Smooth muscle cell (in vitro differentiated cells): ENCODE measurements around the gene C2orf76. TPM values are rescaled to one million over a fixed set of nuclear protein-coding genes. Genes with fewer than 3 reads are reported as not detected.
A peak's percentile ranks its signal among the peaks of the same experiment; 100 is the strongest.

Experiments used
- DNase-seq: peaks from one replicate; lab custom pipeline; 2025; ENCODE audit not compliant: unreplicated experiment; lab: John Stamatoyannopoulos, UW
- H2AFZ ChIP-seq: fragments of 200-600 bp; sonication (generic); 2 replicates; pipeline ENCODE4 v1.6.0; 2016; ENCODE audit warnings: antibody characterized with exemption, low read depth, mild to moderate bottlenecking
- H3F3A ChIP-seq: fragments of 200-600 bp; sonication (generic); 2 replicates; pipeline ENCODE4 v1.6.0; 2017; ENCODE audit warnings: antibody characterized with exemption, low read depth
- H3K27ac ChIP-seq: fragments of 200-600 bp; sonication (generic); 2 replicates; pipeline ENCODE4 v1.5.1; 2016; ENCODE audit warnings: low read depth, mild to moderate bottlenecking
- H3K27me3 ChIP-seq: fragments of 200-600 bp; sonication (generic); 2 replicates; pipeline ENCODE4 v1.6.1; 2016; ENCODE audit warnings: low read depth, mild to moderate bottlenecking
- H3K36me3 ChIP-seq: fragments of 200-600 bp; sonication (generic); 2 replicates; pipeline ENCODE4 v1.5.1; 2016; ENCODE audit warnings: low read depth
- H3K4me1 ChIP-seq: fragments of 200-600 bp; sonication (generic); 2 replicates; pipeline ENCODE4 v1.5.1; 2016; ENCODE audit warnings: low read depth
- H3K4me2 ChIP-seq: fragments of 200-600 bp; sonication (generic); 2 replicates; pipeline ENCODE4 v1.6.0; 2016; ENCODE audit warnings: mild to moderate bottlenecking
- H3K4me3 ChIP-seq: fragments of 200-600 bp; sonication (generic); 2 replicates; pipeline ENCODE4 v1.5.1; 2016; ENCODE audit warnings: mild to moderate bottlenecking
- H3K79me2 ChIP-seq: fragments of 200-600 bp; sonication (generic); 2 replicates; pipeline ENCODE4 v1.6.0; 2016; ENCODE audit warnings: low read depth, mild to moderate bottlenecking
- H3K9ac ChIP-seq: fragments of 200-600 bp; sonication (generic); 2 replicates; pipeline ENCODE4 v1.6.0; 2016; ENCODE audit warnings: low read depth
- H3K9me3 ChIP-seq: fragments of 200-600 bp; sonication (generic); replicated peaks from 2 replicates; pipeline ENCODE4 v1.5.1; 2016; ENCODE audit warnings: low read depth
- H4K20me1 ChIP-seq: fragments of 200-600 bp; sonication (generic); 2 replicates; pipeline ENCODE4 v1.6.0; 2016; ENCODE audit warnings: low read depth
- WGBS: methylation state at CpG from one replicate; pipeline ENCODE4 v1.1.7; 2016; ENCODE audit warnings: low lambda C conversion rate; 5-methylcytosine and 5-hydroxymethylcytosine counted together
- polyA plus RNA-seq: library from polyadenylated mRNA; unstranded; fragments of >200 nt; fragmentation: Nextera tagmentation; extraction: Ambion mirVana; gene quantifications from 2 replicates; pipeline ENCODE4 v1.2.1, GENCODE V29; 2016
- total RNA-seq: library from RNA; depleted of rRNA; stranded (reverse); fragments of >200 nt; gene quantifications from 2 replicates; pipeline ENCODE4 v1.2.3, GENCODE V29; 2014
- TF ChIP-seq, protein P1 (sequence below): fragments of 200-600 bp; sonication (generic); IDR thresholded peaks from 2 replicates; pipeline ENCODE4 v1.5.1; 2017; ENCODE audit warnings: borderline replicate concordance, mild to moderate bottlenecking, antibody characterized with exemption; ENCODE audit not compliant: insufficient read depth, poor library complexity, severe bottlenecking

C2orf76 gene
- total and polyA plus RNA-seq, 2 experiments from 2014 or later, result 16.0 to 30.2 TPM

DNA sequence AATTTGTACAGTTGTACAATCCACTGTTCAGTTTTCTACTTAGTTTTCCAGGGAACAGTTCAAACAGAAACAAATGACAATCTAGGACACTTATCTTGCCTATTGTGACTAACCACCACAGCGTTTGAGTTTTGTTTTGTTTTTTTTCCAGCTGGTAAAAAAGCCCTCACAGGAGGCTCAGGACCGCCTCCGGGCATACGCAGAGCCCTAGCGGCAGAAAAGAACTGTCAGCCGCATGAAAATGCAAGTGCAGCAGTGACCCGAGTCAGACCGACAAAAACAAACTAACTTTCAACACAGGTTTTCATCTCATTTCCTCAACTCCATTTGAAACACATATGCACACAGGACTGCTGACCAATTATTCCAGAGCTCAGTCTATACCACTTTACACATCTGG, 74.4 kb downstream of the C2orf76 start:
- Histone ChIP-seq H3K27me3 (no peaks in the 10 kb centered on the region), H3K9me3 (no peaks in the 10 kb centered on the region), H4K20me1 (no peaks in the 10 kb centered on the region), H3K4me1 (no peaks in the 10 kb centered on the region), H3F3A (no peaks in the 10 kb centered on the region), H3K9ac (no peak overlapping the region), H2AFZ (no peak overlapping the region), H3K36me3 (no peaks in the 10 kb centered on the region), H3K4me3 (no peak overlapping the region), H3K79me2 (no peaks in the 10 kb centered on the region), H3K27ac (no peak overlapping the region), H3K4me2 (no peak overlapping the region)
- TF ChIP-seq, protein P1, sequence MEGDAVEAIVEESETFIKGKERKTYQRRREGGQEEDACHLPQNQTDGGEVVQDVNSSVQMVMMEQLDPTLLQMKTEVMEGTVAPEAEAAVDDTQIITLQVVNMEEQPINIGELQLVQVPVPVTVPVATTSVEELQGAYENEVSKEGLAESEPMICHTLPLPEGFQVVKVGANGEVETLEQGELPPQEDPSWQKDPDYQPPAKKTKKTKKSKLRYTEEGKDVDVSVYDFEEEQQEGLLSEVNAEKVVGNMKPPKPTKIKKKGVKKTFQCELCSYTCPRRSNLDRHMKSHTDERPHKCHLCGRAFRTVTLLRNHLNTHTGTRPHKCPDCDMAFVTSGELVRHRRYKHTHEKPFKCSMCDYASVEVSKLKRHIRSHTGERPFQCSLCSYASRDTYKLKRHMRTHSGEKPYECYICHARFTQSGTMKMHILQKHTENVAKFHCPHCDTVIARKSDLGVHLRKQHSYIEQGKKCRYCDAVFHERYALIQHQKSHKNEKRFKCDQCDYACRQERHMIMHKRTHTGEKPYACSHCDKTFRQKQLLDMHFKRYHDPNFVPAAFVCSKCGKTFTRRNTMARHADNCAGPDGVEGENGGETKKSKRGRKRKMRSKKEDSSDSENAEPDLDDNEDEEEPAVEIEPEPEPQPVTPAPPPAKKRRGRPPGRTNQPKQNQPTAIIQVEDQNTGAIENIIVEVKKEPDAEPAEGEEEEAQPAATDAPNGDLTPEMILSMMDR, result no peak
- DNase-seq, result no peak
- 69% methylated on average over 8 of the region's 8 CpGs for WGBS

DNA sequence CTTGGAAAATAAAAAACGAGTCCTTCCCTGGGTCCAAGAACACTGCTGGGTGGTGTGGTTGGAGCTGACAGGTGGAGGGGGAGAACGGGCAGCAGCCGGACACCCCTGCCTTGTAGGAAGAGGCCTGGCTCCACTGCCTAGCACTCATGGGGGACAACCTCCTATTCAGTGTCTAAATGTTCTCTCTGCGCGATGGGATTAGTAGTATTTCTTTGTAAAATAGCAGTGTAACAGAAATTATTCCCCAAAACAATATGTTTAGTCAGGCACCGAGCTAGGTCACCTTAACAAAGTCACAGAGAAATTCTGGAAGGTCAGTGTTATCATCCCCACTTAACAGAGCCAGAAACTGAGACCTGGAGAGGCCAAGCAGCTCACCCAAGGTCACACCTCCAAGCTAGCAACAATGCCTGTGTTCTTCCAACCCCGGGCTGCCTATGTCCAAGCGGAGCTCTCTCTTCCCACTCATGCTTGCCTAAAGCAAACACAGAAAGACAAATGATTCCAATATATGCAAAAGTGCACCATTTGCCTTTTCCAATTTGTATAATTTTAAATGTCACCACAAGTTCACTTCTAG, 75.0 kb downstream of the C2orf76 start:
- Histone ChIP-seq H3K9me3 (no peaks in the 10 kb centered on the region), H4K20me1 (no peaks in the 10 kb centered on the region), H3K27ac (no peak overlapping the region), H3K27me3 (no peaks in the 10 kb centered on the region), H3K4me3 (no peak overlapping the region), H3F3A (no peaks in the 10 kb centered on the region), H3K9ac (no peak overlapping the region), H2AFZ (no peak overlapping the region), H3K4me1 (no peaks in the 10 kb centered on the region), H3K4me2 (no peak overlapping the region), H3K79me2 (no peaks in the 10 kb centered on the region), H3K36me3 (no peaks in the 10 kb centered on the region)
- DNase-seq, result no peak
- WGBS, result 92% methylated on average over 8 of the region's 8 CpGs
- TF ChIP-seq, protein P1, result no peak

DNA sequence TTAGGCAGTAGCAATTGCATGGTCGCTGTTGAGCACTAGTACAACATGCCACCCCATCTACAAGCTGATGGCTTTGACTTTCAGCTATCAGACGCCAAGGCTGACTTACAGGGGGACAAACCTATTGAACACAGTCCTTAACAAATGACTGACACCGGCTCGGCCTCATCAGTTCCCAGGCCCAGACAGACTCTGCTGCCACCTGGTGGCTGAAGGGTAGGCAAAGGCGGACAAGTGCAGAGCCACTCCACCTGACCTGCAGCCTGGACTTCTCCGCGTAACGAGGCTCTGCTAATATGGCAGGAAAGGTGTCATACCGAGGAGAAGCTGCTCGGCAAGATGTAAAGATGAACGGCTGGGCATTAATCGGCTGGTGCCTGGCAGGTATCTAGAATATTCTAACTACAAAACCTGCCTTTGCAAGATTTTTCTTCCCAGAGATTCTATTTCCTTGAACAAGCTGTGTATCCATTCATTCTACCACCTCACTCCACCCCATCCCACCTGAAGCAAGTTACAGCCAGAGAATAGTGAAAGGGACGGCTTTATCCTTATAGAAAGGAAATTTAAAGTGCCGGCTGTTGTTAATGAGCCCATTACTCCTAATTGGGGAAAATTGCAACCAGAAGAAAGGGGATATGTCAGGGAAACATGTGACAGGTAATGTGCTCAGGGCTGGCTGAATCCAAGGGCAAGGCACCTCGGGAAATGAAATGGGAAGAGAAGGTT, 75.6 kb downstream of the C2orf76 start:
- Histone ChIP-seq H3K9me3 (no peaks in the 10 kb centered on the region), H3K27me3 (no peaks in the 10 kb centered on the region), H3K79me2 (no peaks in the 10 kb centered on the region), H3F3A (no peaks in the 10 kb centered on the region), H3K27ac (no peak overlapping the region), H4K20me1 (no peaks in the 10 kb centered on the region), H3K9ac (no peak overlapping the region), H3K36me3 (no peaks in the 10 kb centered on the region), H3K4me3 (no peak overlapping the region), H3K4me1 (no peaks in the 10 kb centered on the region), H3K4me2 (no peak overlapping the region), H2AFZ (no peak overlapping the region)
- TF ChIP-seq, protein P1, result peak; percentile 90
- peak; percentile 25 for DNase-seq
- WGBS, result 18% methylated on average over 15 of the region's 15 CpGs
